ENCODE data around the gene FBLL1. TPM values are rescaled to one million over a fixed set of nuclear protein-coding genes. Genes with fewer than 3 reads are reported as not detected.
"Not testable (repeated sequence)": the region's sequence is repeated elsewhere in the genome, so short reads cannot be mapped to it uniquely, and the experiment has no call there.

Gene FBLL1
- polyA plus RNA-seq (ENCODE audit: insufficient read length in 4 of 4), result 1 to 10 TPM in 2 of 4 donors, under 1 TPM in 2; 0.21 to 1.2 (median 0.69) TPM

GRCh38 chr5:168528521-168529373, at the start of gene FBLL1:
TSS of gene FBLL1 (plus strand) at chr5:168529305. CDS start at chr5:168529505, 200 bp downstream.
- DNase-seq (ENCODE audit: low read depth in 4 of 4, low spot score in 3 of 4), result peak in 3 of 4 donors; percentile 35 to 52 (median 50)

DNA sequence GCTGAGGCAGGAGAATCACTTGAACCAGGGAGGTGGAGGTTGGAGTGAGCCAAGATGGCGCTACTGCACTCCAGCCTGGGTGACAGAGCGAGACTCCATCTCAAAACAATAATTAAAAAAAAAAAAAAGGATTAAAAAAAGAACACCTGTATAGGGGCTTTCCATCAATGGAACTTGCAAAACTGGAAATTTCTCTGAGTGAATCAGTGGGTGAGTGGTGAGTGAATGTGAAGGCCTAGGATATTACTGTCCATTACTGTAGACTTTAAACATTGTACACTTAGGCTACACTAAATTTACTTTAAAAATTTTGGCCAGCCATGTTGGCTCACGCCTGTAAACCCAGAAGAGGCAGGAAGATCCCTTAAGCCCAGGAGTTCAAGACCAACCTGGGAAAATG, 48.5 kb upstream of the FBLL1 start:
- no peak for DNase-seq (ENCODE audit: low read depth in 4 of 4, low spot score in 3 of 4)

- no peak for DNase-seq (ENCODE audit: low read depth in 4 of 4, low spot score in 3 of 4)
These were observed 47.7 kb upstream of the FBLL1 start for GRCh38 chr5:168481330-168481788.

- no peak for DNase-seq (ENCODE audit: low read depth in 4 of 4, low spot score in 3 of 4)
These were observed 46.7 kb upstream of the FBLL1 start for GRCh38 chr5:168482361-168482760.

GRCh38 chr5:168486136-168486879, 42.8 kb upstream of the FBLL1 start, which contains the start of gene RARS1:
TSS of gene RARS1 (plus strand) at chr5:168486471. CDS start at chr5:168486499, 28 bp downstream.
- peak; percentile 78 to 88 (median 82) for DNase-seq (ENCODE audit: low read depth in 4 of 4, low spot score in 3 of 4)

- DNase-seq (ENCODE audit: low read depth in 4 of 4, low spot score in 3 of 4), result no peak
These were observed 40.0 kb upstream of the FBLL1 start for GRCh38 chr5:168489059-168489458.

DNA sequence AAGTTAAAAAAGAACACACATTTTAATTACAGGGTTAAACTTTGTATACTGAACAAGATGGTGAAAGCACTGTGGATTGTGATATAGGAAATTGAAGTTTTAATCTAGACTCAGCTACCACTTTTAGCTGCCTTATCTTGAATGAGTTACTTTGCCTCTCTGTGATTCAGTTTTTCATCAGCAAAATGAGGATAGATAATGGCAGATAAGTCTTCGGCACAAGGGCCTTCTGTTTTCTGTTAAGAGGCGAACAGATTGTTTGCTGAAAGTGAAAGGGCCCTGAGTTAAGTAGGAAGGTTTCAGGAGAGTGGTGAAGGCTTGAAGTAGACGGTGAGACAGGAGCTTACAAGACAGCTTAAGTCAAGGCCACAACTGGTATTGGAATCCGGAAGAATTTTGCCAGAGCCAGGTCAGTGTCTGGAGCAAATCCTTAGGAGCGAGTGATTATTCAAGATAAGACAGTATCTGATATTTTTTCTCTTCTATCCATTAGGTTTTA, 35.0 kb upstream of the FBLL1 start:
- no peak for DNase-seq (ENCODE audit: low read depth in 4 of 4, low spot score in 3 of 4)

DNA sequence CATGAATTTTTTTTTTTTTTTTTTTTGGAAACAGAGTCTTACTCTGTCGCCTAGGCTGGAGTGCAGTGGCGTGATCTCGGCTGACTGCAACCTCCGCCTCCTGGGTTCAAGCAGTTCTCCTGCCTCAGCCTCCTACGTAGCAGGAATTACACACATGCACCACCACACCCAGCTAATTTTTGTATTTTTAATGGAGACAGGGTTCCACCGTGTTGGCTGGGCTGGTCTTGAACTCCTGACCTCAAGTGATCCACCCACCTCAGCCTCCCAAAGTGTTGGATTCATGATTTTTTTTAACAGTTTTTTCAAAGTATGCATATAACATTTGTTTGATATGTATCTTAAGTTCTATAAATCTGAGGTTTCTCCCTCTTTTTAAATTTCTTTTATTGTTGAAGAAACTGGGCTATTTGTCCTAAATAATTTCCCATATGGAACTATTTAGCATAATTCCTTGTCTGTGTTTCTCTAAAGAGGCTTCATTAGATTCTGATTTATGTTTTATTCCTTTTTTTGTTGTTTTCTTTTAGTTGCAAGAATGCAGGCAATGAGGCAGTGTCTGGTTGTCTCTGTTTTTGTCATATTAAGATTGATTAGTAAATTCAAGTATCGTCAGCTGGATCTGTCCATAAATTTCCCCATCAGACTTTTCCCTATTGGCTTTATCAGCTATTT, 26.4 kb upstream of the FBLL1 start:
- DNase-seq (ENCODE audit: low read depth in 4 of 4, low spot score in 3 of 4), result no peak

DNA sequence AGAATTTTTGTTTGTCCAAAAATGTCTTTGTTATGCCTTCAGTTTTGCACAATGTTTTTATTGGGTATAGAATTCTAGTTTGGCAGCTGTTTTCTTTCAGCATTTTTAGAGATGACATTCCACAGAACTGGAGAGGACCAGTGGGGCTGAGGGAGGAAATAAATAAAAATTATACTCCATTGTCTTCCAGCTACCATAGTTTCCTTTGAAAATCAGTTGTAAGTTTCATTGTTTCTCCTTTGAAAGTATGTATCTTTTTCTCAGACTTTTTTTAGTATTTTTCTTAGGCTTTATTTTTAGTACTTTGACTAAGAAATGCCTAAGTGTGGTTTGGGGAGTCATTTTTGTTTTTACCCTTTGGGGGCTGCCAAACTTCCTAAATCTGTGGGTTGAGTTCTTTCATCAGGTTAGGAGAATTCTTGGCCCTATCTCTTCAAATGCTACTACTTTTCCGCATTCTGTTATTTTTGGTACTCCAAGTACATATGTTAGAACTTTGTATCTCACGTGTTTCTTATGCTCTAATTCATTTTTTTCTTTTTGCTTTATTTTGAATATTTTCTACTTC, 15.2 kb upstream of the FBLL1 start:
- DNase-seq (ENCODE audit: low read depth in 4 of 4, low spot score in 3 of 4), result no peak

DNA sequence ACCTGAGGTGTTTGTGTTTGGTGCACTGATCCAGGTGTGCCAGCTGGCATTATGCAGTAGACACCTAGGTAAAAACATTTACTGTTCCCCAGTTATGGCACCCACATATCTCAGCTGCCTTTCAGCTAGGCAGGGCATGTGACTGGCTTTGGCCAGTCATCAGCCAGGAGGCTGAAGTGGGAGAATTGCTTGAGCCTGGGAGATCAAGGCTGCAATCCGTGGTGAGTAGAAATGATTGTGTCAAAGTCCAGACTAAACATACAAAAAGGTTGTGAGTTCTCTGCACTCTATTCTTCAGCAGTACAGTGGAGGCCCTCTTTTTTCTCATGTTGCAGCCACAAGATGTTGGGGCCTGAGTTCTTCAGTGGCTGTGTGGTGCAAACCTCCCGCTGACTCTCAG, 3.2 kb upstream of the FBLL1 start:
- no peak for DNase-seq (ENCODE audit: low read depth in 4 of 4, low spot score in 3 of 4)

DNA sequence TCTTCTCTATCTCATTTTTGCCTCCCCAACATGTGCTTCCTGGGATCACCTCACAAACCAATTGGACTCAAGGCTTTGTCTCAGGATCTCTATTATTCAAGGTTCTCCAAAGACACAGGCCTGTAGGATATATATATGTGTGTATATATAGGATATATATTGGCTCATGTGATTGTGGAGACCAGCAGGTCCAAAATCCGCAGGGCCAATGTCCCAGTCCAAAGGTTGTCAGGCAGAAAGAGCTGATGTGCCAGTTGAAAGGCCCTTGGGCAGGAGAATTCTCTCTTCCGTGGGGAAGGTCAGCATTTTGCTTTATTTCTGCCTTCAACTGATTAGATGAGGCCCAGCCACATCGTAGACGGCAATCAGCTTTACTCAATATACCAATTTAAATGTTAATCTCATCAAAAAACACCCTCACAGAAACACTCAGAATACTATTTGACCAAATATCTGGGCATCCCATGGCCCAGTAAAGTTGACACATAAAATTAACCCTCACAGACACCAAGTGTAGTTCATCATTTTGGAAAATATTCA, 1.3 kb upstream of the FBLL1 start:
- DNase-seq (ENCODE audit: low read depth in 4 of 4, low spot score in 3 of 4), result no peak

DNA sequence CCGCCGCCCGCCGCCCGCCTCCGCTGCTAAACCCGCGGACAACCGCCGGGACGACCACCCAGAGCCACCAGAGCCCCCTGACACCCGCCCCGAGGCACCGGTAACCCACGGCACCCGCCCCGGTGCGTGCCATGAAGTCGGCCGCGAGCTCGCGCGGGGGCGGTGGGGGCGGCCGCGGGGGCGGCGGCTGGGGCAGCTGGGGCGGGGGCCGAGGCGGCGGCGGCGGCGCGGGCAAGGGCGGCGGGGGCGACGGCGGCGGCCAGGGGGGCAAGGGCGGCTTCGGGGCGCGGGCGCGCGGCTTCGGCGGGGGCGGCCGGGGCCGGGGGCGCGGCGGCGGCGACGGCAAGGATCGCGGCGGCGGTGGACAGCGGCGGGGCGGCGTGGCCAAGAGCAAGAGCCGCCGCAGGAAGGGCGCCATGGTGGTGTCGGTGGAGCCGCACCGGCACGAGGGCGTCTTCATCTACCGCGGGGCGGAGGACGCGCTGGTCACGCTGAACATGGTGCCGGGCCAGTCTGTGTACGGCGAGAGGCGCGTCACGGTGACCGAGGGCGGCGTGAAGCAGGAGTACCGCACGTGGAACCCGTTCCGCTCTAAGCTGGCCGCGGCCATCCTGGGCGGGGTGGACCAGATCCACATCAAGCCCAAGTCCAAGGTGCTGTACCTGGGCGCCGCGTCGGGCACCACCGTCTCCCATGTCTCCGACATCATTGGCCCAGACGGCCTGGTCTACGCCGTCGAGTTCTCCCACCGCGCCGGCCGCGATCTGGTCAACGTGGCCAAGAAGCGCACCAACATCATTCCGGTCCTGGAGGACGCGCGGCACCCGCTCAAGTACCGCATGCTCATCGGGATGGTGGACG, 499 bp downstream of the FBLL1 start:
- no peak for DNase-seq (ENCODE audit: low read depth in 4 of 4, low spot score in 3 of 4)

GRCh38 chr5:168530621-168531150, 1.6 kb downstream of the FBLL1 start:
- no peak for DNase-seq (ENCODE audit: low read depth in 4 of 4, low spot score in 3 of 4)

- no peak for DNase-seq (ENCODE audit: low read depth in 4 of 4, low spot score in 3 of 4)
These were observed 2.1 kb downstream of the FBLL1 start for GRCh38 chr5:168531191-168531590.

DNA sequence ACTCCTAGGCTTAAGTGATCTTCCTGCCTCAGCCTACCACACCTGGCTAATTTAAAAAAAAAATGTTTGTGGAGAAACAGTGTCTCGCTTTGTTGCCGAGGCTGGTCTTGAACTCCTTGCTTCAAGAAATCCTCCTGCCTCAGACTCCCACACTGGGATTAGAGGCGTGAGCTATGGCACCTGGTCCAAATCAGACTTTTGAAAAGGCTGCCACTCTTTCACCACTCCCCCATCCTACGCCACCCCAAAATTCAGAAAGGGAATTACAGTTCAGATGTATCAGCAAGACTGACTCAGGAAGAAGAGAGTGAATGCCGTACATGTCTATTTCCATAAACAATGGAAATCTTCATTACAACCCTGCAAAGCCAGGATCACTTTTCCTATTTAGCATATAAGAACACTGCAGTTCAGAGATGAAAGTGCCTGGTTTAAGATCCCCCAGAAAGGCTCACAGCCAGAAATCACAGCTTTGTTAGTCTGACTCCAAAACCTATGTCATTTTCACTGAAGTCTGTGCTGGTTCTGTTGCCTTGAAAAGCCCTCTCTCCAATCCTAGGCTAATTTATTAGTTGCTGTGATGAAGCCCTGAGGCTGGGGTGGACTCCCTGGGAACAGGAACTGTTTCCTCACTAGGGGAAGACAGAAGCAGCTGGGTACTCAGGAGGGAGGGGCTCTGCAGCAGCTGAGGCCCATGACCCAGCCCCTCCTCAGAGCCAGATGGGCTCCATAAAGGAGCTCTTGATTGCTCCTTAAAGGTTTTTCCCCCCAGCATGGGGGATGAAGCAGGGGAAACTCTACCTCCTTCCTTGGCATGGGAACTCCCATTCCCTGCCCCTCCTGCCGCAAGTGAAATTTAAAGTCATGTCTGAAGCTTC, 3.1 kb downstream of the FBLL1 start:
- DNase-seq (ENCODE audit: low read depth in 4 of 4, low spot score in 3 of 4), result no peak

DNA sequence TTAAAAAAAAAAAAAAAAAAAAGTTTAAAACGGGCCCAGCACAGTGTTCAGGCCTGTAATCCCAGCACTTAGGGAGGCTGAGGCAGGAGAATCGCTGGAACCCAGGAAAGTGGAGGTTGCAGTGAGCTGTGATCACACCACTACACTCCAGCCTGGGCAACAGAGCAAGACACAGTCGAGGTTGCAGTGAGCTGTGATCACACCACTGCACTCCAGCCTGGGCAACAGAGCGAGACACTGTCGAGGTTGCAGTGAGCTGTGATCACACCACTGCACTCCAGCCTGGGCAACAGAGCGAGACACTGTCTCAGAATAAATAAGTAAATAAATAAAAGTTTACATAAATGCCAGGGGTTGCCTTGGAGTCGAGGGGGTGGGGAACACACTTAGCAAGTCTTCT, 5.2 kb downstream of the FBLL1 start:
- DNase-seq (ENCODE audit: low read depth in 4 of 4, low spot score in 3 of 4), result not testable (repeated sequence)

DNA sequence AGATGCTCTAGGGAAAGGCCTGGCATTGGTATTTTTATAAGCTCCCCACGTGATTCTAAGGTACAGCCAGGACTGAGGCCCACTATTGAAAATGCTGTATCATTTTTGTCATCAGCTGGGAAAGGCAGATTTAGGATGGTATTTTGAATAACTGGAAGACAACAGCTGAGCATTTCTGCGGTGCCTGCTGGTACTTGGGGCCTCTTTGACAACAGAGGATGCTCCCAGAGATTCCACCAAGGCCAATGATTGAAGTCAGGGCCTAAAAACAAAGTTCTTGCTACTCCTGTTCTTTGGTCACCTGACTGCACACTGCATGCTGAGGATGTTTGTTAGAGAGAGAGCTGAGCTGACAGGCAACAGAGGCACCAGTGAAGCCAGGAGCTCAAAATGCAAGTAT, 8.1 kb downstream of the FBLL1 start:
- DNase-seq (ENCODE audit: low read depth in 4 of 4, low spot score in 3 of 4), result no peak

GRCh38 chr5:168549554-168549953, 20.4 kb downstream of the FBLL1 start:
- no peak for DNase-seq (ENCODE audit: low read depth in 4 of 4, low spot score in 3 of 4)
